ENCODE measurements around the gene DHRSX. TPM values are rescaled to one million over a fixed set of nuclear protein-coding genes. Genes with fewer than 3 reads are reported as not detected.
"Not testable (repeated sequence)": the region's sequence is repeated elsewhere in the genome, so short reads cannot be mapped to it uniquely, and the experiment has no call there.

Gene DHRSX
- polyA plus RNA-seq, 1 donor from 2014 or later = 15.7 TPM

GRCh38 chrX:2220829-2221567 is 279.8 kb downstream of the DHRSX start:
- Histone ChIP-seq H4K20me1 (ENCODE audit: insufficient read depth) (no peaks in the 10 kb centered on the region), H3K9me3 (ENCODE audit: low read length) (peaks cover 13% of the 10 kb centered on the region), H3K27ac (ENCODE audit: low read length) (no peak overlapping the region), H2AFZ (ENCODE audit: low read depth, low read length) (no peak overlapping the region), H3K36me3 (ENCODE audit: insufficient read depth, low read length) (peaks cover 14% of the 10 kb centered on the region), H3K79me2 (replicated peaks; ENCODE audit: insufficient read depth, low read length) (no peaks in the 10 kb centered on the region), H3K27me3 (ENCODE audit: insufficient read depth, low read depth, low read length) (no peaks in the 10 kb centered on the region), H3K9me2 (ENCODE audit: insufficient read depth, low read length) (no peaks in the 10 kb centered on the region), H3F3A (ENCODE audit: insufficient read depth, low read length, poor library complexity, severe bottlenecking) (no peaks in the 10 kb centered on the region), H3K4me3 (ENCODE audit: low read length) (no peak overlapping the region), H3K4me2 (ENCODE audit: low read length) (no peak overlapping the region), H3K9ac (ENCODE audit: low read length) (no peak overlapping the region)
- TF ChIP-seq SMC3 (conservative IDR thresholded peaks at IDR 0.05; ENCODE audit: poor library complexity) (no peak), REST (IDR thresholded peaks at IDR 0.05; ENCODE audit: borderline replicate concordance) (no peak), EZH2 (IDR thresholded peaks at IDR 0.05; ENCODE audit: borderline replicate concordance, insufficient read depth, low read length, poor library complexity, severe bottlenecking) (no peak), EP300 (conservative IDR thresholded peaks at IDR 0.05; ENCODE audit: poor library complexity, severe bottlenecking) (no peak), TAF1 (IDR thresholded peaks at IDR 0.05; ENCODE audit: low read depth) (no peak), POLR2AphosphoS5 (IDR thresholded peaks at IDR 0.05) (no peak)

DNA sequence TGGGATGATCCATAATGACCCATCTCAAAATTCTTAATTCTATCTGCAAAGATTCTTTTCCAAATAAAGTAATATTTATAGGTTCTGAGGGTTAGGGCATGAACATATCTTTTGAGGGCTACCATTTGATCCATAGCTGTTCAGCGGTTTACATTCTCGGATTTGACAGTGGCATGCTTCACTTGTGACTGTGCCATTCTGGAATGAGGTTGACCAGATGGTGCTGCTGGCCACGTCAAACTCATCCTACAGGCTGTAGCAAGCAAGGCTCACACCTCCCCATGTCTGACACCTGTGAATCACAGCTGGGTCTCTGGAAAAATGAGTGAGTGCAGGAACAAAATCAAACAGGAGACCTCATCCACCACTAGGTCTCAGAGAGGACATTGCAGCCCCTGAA is 280.5 kb downstream of the DHRSX start:
- TF ChIP-seq, protein P1, sequence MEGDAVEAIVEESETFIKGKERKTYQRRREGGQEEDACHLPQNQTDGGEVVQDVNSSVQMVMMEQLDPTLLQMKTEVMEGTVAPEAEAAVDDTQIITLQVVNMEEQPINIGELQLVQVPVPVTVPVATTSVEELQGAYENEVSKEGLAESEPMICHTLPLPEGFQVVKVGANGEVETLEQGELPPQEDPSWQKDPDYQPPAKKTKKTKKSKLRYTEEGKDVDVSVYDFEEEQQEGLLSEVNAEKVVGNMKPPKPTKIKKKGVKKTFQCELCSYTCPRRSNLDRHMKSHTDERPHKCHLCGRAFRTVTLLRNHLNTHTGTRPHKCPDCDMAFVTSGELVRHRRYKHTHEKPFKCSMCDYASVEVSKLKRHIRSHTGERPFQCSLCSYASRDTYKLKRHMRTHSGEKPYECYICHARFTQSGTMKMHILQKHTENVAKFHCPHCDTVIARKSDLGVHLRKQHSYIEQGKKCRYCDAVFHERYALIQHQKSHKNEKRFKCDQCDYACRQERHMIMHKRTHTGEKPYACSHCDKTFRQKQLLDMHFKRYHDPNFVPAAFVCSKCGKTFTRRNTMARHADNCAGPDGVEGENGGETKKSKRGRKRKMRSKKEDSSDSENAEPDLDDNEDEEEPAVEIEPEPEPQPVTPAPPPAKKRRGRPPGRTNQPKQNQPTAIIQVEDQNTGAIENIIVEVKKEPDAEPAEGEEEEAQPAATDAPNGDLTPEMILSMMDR (IDR thresholded peaks at IDR 0.05; ENCODE audit: poor library complexity, severe bottlenecking) = no peak
- TF ChIP-seq REST (IDR thresholded peaks at IDR 0.05; ENCODE audit: borderline replicate concordance) (no peak), EP300 (conservative IDR thresholded peaks at IDR 0.05; ENCODE audit: poor library complexity, severe bottlenecking) (no peak), MXI1 (conservative IDR thresholded peaks at IDR 0.05; ENCODE audit: poor library complexity, severe bottlenecking) (no peak), RAD21 (conservative IDR thresholded peaks at IDR 0.05) (no peak), POLR2AphosphoS5 (IDR thresholded peaks at IDR 0.05) (no peak), TAF1 (IDR thresholded peaks at IDR 0.05; ENCODE audit: low read depth) (no peak), EZH2 (IDR thresholded peaks at IDR 0.05; ENCODE audit: borderline replicate concordance, insufficient read depth, low read length, poor library complexity, severe bottlenecking) (no peak), SMC3 (conservative IDR thresholded peaks at IDR 0.05; ENCODE audit: poor library complexity) (no peak)
- no peaks in the 10 kb centered on the region for H3K9me2 ChIP-seq (ENCODE audit: insufficient read depth, low read length)
- no peaks in the 10 kb centered on the region for H4K20me1 ChIP-seq (ENCODE audit: insufficient read depth)
- no peaks in the 10 kb centered on the region for H3K79me2 ChIP-seq (replicated peaks; ENCODE audit: insufficient read depth, low read length)
- no peak overlapping the region for H3K27ac ChIP-seq (ENCODE audit: low read length)
- no peak overlapping the region for H3K4me3 ChIP-seq (ENCODE audit: low read length)
- no peak overlapping the region for H3K9ac ChIP-seq (ENCODE audit: low read length)
- peaks cover 13% of the 10 kb centered on the region for H3K9me3 ChIP-seq (ENCODE audit: low read length)
- no peaks in the 10 kb centered on the region for H3K27me3 ChIP-seq (ENCODE audit: insufficient read depth, low read depth, low read length)
- H3F3A ChIP-seq (ENCODE audit: insufficient read depth, low read length, poor library complexity, severe bottlenecking) = no peaks in the 10 kb centered on the region
- peaks cover 14% of the 10 kb centered on the region for H3K36me3 ChIP-seq (ENCODE audit: insufficient read depth, low read length)
- no peak overlapping the region for H3K4me2 ChIP-seq (ENCODE audit: low read length)
- no peak overlapping the region for H2AFZ ChIP-seq (ENCODE audit: low read depth, low read length)

DNA sequence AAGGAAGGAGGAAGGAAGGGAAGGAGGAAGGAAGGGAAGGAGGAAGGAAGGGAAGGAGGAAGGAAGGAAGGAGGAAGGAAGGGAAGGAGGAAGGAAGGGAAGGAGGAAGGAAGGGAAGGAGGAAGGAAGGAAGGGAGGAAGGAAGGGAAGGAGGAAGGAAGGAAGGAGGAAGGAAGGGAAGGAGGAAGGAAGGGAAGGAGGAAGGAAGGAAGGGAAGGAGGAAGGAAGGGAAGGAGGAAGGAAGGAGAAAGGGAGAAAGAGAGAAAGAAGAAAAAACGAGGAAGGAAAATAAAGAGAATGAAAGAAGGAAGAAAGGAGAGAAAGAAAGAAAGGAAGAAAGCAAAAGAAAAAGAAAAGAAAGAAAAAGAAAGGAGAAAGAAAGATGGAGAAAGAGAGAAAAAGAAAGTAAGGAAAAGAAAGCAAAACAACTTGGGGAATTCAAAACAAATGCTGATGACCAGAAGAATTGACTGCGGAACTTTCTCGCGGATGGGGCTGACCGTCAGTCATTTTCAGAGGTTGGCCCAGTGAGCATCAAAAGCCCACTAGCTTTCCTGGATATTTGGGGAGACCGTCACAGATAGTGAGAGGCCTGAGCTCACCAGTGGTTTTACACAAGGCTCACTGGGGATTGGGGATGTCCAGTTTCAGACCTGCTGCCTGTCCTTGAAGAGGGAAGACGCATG is 286.5 kb downstream of the DHRSX start:
- not testable (repeated sequence) for H3K4me3 ChIP-seq (ENCODE audit: low read length); H3K27ac ChIP-seq (ENCODE audit: low read length); H2AFZ ChIP-seq (ENCODE audit: low read depth, low read length); H3K27me3 ChIP-seq (ENCODE audit: insufficient read depth, low read depth, low read length); H3K9ac ChIP-seq (ENCODE audit: low read length); H3K36me3 ChIP-seq (ENCODE audit: insufficient read depth, low read length); H3K9me2 ChIP-seq (ENCODE audit: insufficient read depth, low read length); H3F3A ChIP-seq (ENCODE audit: insufficient read depth, low read length, poor library complexity, severe bottlenecking); H4K20me1 ChIP-seq (ENCODE audit: insufficient read depth); H3K79me2 ChIP-seq (replicated peaks; ENCODE audit: insufficient read depth, low read length); H3K4me2 ChIP-seq (ENCODE audit: low read length)
- H3K9me3 ChIP-seq (ENCODE audit: low read length) = peaks cover 14% of the 10 kb centered on the region

Measured in neural cell (in vitro differentiated cells).